Measurements from ENCODE around the gene CCDC87.
"Not testable (repeated sequence)": the region's sequence is repeated elsewhere in the genome, so short reads cannot be mapped to it uniquely, and the experiment has no call there.

Gene CCDC87, protein sequence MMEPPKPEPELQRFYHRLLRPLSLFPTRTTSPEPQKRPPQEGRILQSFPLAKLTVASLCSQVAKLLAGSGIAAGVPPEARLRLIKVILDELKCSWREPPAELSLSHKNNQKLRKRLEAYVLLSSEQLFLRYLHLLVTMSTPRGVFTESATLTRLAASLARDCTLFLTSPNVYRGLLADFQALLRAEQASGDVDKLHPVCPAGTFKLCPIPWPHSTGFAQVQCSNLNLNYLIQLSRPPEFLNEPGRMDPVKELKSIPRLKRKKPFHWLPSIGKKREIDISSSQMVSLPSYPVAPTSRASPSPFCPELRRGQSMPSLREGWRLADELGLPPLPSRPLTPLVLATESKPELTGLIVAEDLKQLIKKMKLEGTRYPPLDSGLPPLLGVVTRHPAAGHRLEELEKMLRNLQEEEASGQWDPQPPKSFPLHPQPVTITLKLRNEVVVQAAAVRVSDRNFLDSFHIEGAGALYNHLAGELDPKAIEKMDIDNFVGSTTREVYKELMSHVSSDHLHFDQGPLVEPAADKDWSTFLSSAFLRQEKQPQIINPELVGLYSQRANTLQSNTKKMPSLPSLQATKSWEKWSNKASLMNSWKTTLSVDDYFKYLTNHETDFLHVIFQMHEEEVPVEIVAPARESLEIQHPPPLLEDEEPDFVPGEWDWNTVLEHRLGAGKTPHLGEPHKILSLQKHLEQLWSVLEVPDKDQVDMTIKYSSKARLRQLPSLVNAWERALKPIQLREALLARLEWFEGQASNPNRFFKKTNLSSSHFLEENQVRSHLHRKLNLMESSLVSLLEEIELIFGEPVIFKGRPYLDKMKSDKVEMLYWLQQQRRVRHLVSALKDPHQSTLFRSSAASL

GRCh38 chr11:66592457-66593302 is at the start of gene CCDC87, which contains the start of gene CCS:
CCDC87 (minus strand) TSS chr11:66593063; CDS start chr11:66593015, 48 bp downstream.
CCS (plus strand) TSS chr11:66593185; CDS start chr11:66593262, 77 bp downstream.
- Mint-ChIP-seq H3K36me3 (ENCODE audit: low read depth) (peaks cover 1% of the 10 kb centered on the region), H3K27me3 (no peaks in the 10 kb centered on the region), H3K9me3 (no peaks in the 10 kb centered on the region), H3K27ac (peak within 1 kb of the TSS; percentile 93), H3K4me1 (peaks cover 30% of the 10 kb centered on the region), H3K4me3 (peak within 1 kb of the TSS; percentile 93)
- DNase-seq (peak; percentile 99), ATAC-seq (peak; percentile 98)

- Mint-ChIP-seq H3K9me3 (no peaks in the 10 kb centered on the region), H3K27me3 (no peaks in the 10 kb centered on the region), H3K27ac (peak overlapping the region; percentile 87), H3K36me3 (ENCODE audit: low read depth) (peaks cover 91% of the 10 kb centered on the region), H3K4me1 (peaks cover 88% of the 10 kb centered on the region), H3K4me3 (peak overlapping the region; percentile 85)
- no peak for DNase-seq
- ATAC-seq, result no peak
These were observed 49.0 kb upstream of the CCDC87 start for GRCh38 chr11:66641834-66642233.

GRCh38 chr11:66639814-66640340 is 47.0 kb upstream of the CCDC87 start:
- H3K4me1 Mint-ChIP-seq, result peaks cover 77% of the 10 kb centered on the region
- DNase-seq, ATAC-seq, H3K27me3 Mint-ChIP-seq, H3K9me3 Mint-ChIP-seq: not testable (repeated sequence)
- peak overlapping the region; percentile 85 for H3K4me3 Mint-ChIP-seq
- H3K36me3 Mint-ChIP-seq (ENCODE audit: low read depth), result peaks cover 75% of the 10 kb centered on the region
- peak overlapping the region; percentile 93 for H3K27ac Mint-ChIP-seq

DNA sequence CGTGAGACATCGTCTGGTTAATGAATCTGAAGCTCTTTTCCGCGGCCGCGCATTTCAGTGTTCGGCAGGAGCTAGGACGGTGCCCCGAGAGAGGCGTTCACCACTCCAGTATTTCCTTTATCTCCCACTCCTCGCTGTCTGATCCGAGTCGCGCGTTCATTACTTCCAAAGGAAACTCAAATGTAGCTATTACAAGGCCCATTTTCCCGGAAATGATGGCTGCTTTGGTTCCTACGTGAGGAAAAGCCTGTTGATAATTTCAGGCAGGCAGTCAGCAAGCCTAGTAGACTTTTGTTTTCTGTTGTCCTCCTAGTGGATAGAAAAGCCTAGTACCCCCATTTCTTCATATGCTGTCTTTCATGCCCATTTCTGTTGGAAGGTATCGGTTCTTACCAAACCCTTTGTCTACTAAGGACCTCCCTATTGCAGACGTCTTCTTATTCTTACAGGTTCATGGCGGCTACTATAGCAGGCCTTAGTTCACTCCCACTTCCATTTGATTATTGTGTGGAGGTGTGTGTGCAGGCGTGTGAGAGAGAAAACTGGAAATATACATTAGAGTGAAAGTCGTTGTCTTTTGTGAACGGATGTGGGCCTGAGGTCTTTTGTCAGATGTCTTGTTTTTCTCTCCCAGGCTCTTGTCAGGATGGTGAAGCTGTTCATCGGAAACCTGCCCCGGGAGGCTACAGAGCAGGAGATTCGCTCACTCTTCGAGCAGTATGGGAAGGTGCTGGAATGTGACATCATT is 46.4 kb upstream of the CCDC87 start:
- no peak for DNase-seq
- Mint-ChIP-seq H3K4me3 (peak overlapping the region; percentile 85), H3K4me1 (peaks cover 76% of the 10 kb centered on the region), H3K36me3 (ENCODE audit: low read depth) (peaks cover 74% of the 10 kb centered on the region), H3K27ac (peak overlapping the region; percentile 93), H3K9me3 (no peaks in the 10 kb centered on the region), H3K27me3 (no peaks in the 10 kb centered on the region)
- ATAC-seq, result no peak

DNA sequence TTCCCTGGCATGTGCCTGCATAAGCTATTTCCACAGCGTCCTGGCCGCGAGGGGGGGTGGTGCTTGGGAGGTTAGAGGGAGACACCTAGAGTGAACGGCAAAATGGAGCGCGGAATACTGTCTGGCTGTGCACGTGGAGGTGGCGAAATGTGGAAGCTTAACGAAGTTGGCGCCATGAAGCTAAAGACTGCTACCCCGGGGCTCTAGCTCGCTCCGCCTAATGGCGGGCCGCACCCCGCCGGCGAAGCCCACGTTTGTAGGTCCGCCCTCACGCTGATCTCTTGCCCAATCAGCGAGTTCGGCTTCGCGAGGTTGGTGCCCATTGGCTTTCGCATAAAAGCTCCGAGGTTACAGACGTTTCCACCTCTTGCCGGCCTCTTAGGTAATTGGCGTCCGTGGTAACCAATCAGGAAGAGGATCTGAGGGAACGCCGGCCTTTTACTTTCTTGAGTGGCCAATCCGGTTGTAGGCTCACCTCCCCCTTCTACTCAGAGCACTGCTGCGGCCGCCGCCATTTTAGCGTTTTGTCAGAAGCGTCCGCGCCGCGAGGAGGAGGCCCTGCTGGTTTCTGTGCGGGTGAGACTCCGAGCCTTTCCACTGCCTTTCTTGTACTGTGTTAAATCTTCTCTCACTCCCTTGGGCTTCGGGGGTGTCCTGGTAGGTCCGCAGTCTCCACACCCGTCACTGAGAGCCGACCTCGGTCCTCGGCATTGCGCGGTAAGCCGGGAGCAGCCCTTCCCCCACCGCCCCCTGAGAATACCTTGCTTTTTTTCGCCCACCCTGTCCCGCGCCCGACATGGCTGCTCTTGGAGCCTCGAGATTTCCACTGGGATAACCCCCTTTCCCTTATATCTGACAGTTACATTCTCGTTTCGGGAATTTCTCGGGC is 45.6 kb upstream of the CCDC87 start, which contains the start of gene RBM4:
Gene RBM4, plus strand, starts transcription at position 527 of the 889 bp plus-strand sequence. CDS start 1,009 bp downstream, outside the sequence.
- Mint-ChIP-seq H3K36me3 (ENCODE audit: low read depth) (peaks cover 69% of the 10 kb centered on the region), H3K4me3 (peak within 1 kb of the TSS; percentile 85), H3K4me1 (peaks cover 68% of the 10 kb centered on the region), H3K27ac (peak within 1 kb of the TSS; percentile 93), H3K9me3 (no peaks in the 10 kb centered on the region), H3K27me3 (no peaks in the 10 kb centered on the region)
- DNase-seq, result peak; percentile 93
- peak; percentile 96 for ATAC-seq

DNA sequence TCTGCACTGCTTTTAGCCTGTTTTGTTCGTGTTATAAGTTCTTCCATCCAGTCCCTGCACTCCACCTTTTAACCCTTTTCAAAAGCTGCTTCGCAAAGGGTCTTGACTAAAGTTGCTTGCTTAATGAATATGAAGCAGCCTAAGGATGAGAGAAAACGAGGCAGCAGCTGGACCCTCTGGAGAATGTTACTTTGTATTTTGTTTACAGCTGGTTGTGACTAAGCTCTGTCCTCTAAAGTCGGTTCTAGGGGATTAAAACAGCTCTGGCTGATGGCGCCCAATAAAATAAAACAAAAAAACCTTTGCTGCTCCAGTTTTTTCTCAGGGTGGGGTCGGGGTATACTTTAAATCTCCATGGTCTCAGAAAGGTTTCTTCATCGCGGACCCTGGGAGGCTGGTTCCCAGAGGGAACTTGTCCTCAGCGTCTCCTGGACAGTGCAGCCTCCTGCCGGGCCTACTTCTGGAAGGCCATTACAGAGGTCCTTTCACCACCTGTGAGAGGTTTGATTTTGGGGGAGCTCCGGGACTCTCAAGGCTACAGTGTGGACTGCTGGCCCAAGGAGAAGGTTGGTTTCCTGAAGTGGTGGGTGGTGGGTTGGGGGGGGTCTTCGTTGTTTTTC is 44.8 kb upstream of the CCDC87 start:
- peaks cover 67% of the 10 kb centered on the region for H3K36me3 Mint-ChIP-seq (ENCODE audit: low read depth)
- H3K4me3 Mint-ChIP-seq, result peak overlapping the region; percentile 85
- ATAC-seq, result no peak
- peak overlapping the region; percentile 93 for H3K27ac Mint-ChIP-seq
- H3K9me3 Mint-ChIP-seq, result no peaks in the 10 kb centered on the region
- H3K4me1 Mint-ChIP-seq, result peaks cover 61% of the 10 kb centered on the region
- no peaks in the 10 kb centered on the region for H3K27me3 Mint-ChIP-seq
- no peak for DNase-seq

DNA sequence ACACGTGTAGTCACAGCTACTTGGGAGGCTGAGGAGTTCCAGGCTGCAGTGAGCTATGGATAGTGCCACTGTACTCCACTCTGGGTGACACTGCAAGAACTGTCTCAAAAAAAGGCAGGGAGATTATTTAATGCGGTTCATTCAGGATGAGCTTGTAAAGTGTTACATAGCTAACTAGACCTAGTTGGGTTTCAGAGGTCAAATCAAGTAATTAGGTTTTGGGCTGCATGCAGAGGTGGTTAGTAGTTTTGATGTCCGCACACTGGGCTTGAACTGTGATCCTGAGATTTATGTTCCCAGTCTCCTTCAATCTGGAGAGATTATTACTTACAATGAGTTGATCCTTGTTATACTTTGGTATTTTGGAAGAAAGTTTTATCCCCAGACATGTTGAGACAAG is 43.5 kb upstream of the CCDC87 start:
- Mint-ChIP-seq H3K27ac (peak overlapping the region; percentile 93), H3K36me3 (ENCODE audit: low read depth) (peaks cover 67% of the 10 kb centered on the region), H3K4me3 (no peak overlapping the region), H3K27me3 (no peaks in the 10 kb centered on the region), H3K9me3 (no peaks in the 10 kb centered on the region), H3K4me1 (peaks cover 54% of the 10 kb centered on the region)
- DNase-seq, result no peak
- no peak for ATAC-seq

DNA sequence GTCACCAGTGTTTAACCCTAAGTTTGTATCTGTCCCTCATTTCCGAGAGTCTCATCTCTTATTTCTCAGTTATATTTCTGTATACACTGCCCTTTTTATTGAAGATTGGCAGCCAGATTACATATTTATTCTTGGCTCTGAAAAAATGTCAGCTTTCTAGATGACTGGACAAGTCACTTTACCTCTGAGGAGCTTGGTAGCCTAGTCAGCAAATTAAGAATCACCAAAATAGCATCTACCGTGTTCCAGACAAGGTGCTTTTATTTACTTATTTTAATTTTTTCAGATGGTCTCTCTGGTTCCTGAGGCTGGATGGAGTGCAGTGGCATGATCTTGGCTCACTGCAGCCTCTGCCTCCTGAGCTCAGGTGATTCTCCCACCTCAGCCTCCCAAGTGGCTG is 40.1 kb upstream of the CCDC87 start:
- ATAC-seq (no peak), DNase-seq (no peak)
- Mint-ChIP-seq H3K36me3 (ENCODE audit: low read depth) (peaks cover 56% of the 10 kb centered on the region), H3K27me3 (no peaks in the 10 kb centered on the region), H3K27ac (no peak overlapping the region), H3K4me3 (no peak overlapping the region), H3K9me3 (no peaks in the 10 kb centered on the region), H3K4me1 (peaks cover 48% of the 10 kb centered on the region)

- H3K9me3 Mint-ChIP-seq, result no peaks in the 10 kb centered on the region
- peaks cover 61% of the 10 kb centered on the region for H3K36me3 Mint-ChIP-seq (ENCODE audit: low read depth)
- no peak overlapping the region for H3K4me3 Mint-ChIP-seq
- DNase-seq (no peak), ATAC-seq (no peak)
- no peak overlapping the region for H3K27ac Mint-ChIP-seq
- H3K4me1 Mint-ChIP-seq, result peaks cover 44% of the 10 kb centered on the region
- no peaks in the 10 kb centered on the region for H3K27me3 Mint-ChIP-seq
These were observed 39.0 kb upstream of the CCDC87 start for GRCh38 chr11:66631883-66632282.

DNA sequence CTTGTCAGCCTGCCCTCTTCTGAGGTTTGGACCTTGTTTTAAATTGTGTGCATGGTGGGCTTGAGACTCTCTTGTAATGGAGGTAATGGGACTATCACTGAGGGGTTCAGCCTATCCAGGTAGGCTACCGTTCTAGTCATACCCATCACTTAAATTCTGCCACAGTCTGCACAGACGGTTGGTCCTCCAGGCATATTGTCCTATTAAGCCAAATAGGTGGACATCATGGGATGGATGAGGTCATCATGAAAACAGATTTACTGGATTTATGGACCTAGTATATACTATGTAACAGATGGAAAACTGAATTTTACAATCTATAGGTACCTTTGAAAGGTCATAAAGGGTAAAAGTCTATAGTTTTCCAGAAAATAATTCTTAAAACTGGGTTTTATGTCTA is 36.5 kb upstream of the CCDC87 start:
- no peaks in the 10 kb centered on the region for H3K9me3 Mint-ChIP-seq
- H3K27me3 Mint-ChIP-seq, result no peaks in the 10 kb centered on the region
- H3K4me1 Mint-ChIP-seq, result peaks cover 33% of the 10 kb centered on the region
- DNase-seq (no peak), ATAC-seq (no peak)
- no peak overlapping the region for H3K27ac Mint-ChIP-seq
- H3K36me3 Mint-ChIP-seq (ENCODE audit: low read depth), result peaks cover 68% of the 10 kb centered on the region
- no peak overlapping the region for H3K4me3 Mint-ChIP-seq

DNA sequence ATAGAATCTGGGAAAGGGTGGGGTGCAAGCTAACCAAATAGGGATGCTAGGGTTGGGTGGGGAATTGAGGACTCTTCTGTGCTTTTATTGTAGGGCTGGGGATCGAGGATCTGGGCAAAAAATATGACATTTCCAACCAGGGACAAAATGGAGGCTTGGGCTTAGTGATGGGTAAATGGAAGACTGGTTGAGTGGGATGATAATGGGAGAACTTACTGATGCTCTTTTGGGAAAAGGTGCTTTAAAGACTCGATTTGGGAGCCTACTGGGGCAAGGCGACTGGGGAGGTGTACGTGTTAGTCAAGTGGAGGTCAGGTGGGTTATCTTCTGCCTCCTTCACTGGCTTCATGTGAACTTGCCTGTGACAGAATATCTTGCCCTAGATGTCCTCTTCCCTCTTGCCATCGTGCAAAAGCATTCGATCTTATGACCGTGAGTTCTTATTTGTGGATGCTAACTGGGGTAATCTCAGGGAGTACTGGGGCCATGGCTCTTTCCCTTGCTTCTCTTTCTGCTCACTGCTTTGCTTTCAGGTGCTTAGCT is 35.3 kb upstream of the CCDC87 start:
- Mint-ChIP-seq H3K27me3 (no peaks in the 10 kb centered on the region), H3K4me3 (no peak overlapping the region), H3K9me3 (no peaks in the 10 kb centered on the region), H3K36me3 (ENCODE audit: low read depth) (peaks cover 73% of the 10 kb centered on the region), H3K4me1 (peaks cover 42% of the 10 kb centered on the region), H3K27ac (peak overlapping the region; percentile 51)
- ATAC-seq (no peak), DNase-seq (no peak)

DNA sequence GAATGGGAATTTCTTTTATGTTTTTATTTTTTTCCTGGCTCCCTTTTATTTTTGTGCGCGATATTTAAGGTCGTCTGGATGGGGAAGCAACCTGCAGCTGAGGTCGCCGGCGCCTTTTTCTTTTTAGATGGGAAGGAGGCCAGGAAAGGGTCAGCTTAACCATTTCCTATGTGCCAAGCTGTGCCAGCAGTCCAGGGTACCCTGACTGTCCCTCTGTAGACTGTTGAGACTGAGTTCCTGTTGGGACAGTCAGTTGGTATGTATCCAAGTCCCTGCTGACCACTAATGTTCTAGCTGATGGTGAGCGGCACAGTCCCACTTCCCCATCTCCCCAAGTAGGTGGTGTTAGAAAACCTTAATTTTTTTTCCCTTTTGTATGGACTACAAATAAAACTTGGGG is 34.1 kb upstream of the CCDC87 start:
- ATAC-seq (no peak), DNase-seq (no peak)
- no peak overlapping the region for H3K4me3 Mint-ChIP-seq
- peaks cover 72% of the 10 kb centered on the region for H3K36me3 Mint-ChIP-seq (ENCODE audit: low read depth)
- no peak overlapping the region for H3K27ac Mint-ChIP-seq
- H3K27me3 Mint-ChIP-seq, result no peaks in the 10 kb centered on the region
- peaks cover 51% of the 10 kb centered on the region for H3K4me1 Mint-ChIP-seq
- no peaks in the 10 kb centered on the region for H3K9me3 Mint-ChIP-seq

All from activated naive CD8-positive, alpha-beta T cell treated with anti-CD3 and anti-CD28 coated beads, Interleukin-2, amount 50 U/mL, for 24 hours (primary cell).